HL-60/S4 (cell line): ENCODE data around the gene DOCK2.

Experiments
- in situ Hi-C: fragments of 300-500 bp; cut with MboI; formaldehyde crosslinking; loops from 2 replicates; pipeline ENCODE4 v1.14.3; 2022; ENCODE audit warnings: low sequenced_read_pairs

DOCK2 gene

GRCh38 chr5:170012622-170013021 is 375.5 kb downstream of the DOCK2 start:
- in situ Hi-C loops = no loop called here

GRCh38 chr5:170020423-170020822 is 383.3 kb downstream of the DOCK2 start:
- in situ Hi-C loops = no loop called here

- in situ Hi-C loops = no loop called here
Observed at GRCh38 chr5:170021506-170021905, 384.4 kb downstream of the DOCK2 start.

- in situ Hi-C loops = no loop called here
Observed at GRCh38 chr5:170025853-170026252, 388.8 kb downstream of the DOCK2 start.

GRCh38 chr5:170028124-170028523 is 391.0 kb downstream of the DOCK2 start:
- in situ Hi-C loops = no loop called here

- in situ Hi-C loops = no loop called here
Observed at GRCh38 chr5:170034231-170034630, 397.2 kb downstream of the DOCK2 start.

GRCh38 chr5:170038241-170038640 is 401.2 kb downstream of the DOCK2 start:
- in situ Hi-C loops = no loop called here

- in situ Hi-C loops = no loop called here
Observed at GRCh38 chr5:170039830-170040229, 402.8 kb downstream of the DOCK2 start.

- in situ Hi-C loops = no loop called here
Observed at GRCh38 chr5:170046241-170046640, 409.2 kb downstream of the DOCK2 start.

GRCh38 chr5:170049713-170050112 is 412.6 kb downstream of the DOCK2 start:
- in situ Hi-C loops = no loop called here

GRCh38 chr5:170053896-170054295 is 416.8 kb downstream of the DOCK2 start:
- in situ Hi-C loops = no loop called here

GRCh38 chr5:170055606-170056005 is 418.5 kb downstream of the DOCK2 start:
- in situ Hi-C loops = no loop called here

GRCh38 chr5:170056561-170057267 is 419.6 kb downstream of the DOCK2 start:
- in situ Hi-C loops = no loop called here

- in situ Hi-C loops = no loop called here
Observed at GRCh38 chr5:170057311-170057710, 420.2 kb downstream of the DOCK2 start.

- in situ Hi-C loops = no loop called here
Observed at GRCh38 chr5:170059221-170059620, 422.1 kb downstream of the DOCK2 start.

GRCh38 chr5:170067152-170067551 is 430.1 kb downstream of the DOCK2 start:
- in situ Hi-C loops = no loop called here

GRCh38 chr5:170067574-170068170 is 430.6 kb downstream of the DOCK2 start:
- in situ Hi-C loops = no loop called here

- in situ Hi-C loops = no loop called here
Observed at GRCh38 chr5:170069512-170069911, 432.4 kb downstream of the DOCK2 start.

GRCh38 chr5:170070556-170071412 is 433.7 kb downstream of the DOCK2 start:
- in situ Hi-C loops = no loop called here

GRCh38 chr5:170071748-170072147 is 434.7 kb downstream of the DOCK2 start:
- in situ Hi-C loops = no loop called here

- in situ Hi-C loops = no loop called here
Observed at GRCh38 chr5:170075696-170076095, 438.6 kb downstream of the DOCK2 start.

GRCh38 chr5:170076211-170076610 is 439.1 kb downstream of the DOCK2 start:
- in situ Hi-C loops = no loop called here
